NCI-H1417 (cell line): Measurements from ENCODE around the gene PAK4.

Experiments used
- DNase-seq, 3 experiments: peaks; one replicate each; lab custom pipeline; 2025; lab: John Stamatoyannopoulos, UW

The PAK4 gene

DNA sequence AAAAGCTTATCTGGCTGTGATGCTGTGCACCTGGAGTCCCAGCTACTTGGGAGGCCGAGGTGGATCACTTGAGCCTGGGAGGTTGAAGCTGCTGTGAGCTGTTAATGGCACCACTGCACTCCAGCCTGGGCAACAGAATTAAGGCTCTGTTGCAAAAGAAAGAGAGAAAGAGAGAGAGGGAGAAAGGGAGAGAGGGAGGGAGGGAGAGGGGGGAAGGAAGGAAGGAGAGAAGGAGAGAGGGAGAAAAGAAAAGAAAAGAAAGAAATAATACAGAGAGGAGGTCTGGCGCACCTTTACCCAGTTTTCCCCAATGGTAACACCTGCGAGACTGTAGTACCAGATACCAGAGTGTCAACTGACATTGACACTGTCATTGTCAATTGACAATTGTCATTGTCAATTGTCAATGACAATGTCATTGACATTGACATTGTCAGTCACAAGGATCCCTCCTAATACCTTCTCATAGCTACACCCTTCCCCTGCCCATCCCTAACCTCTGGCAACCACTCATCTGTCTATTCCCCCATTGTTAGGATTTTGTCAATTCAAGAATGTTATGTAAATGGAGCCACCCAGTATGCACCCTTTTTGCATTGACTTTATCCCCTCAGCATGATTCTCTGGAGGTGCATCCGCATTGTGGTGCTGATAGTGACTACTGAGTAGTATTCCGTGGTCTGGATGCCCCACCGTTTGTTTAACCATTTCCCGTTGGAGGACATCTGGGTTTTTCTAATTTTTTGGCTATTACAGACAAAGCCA, 21.3 kb downstream of the PAK4 start:
- DNase-seq, result no peak

- no peak for DNase-seq
Observed at GRCh38 chr19:39147480-39147879, 21.9 kb downstream of the PAK4 start.

GRCh38 chr19:39148939-39149529, 23.4 kb downstream of the PAK4 start:
- no peak for DNase-seq

GRCh38 chr19:39150235-39150634, 24.6 kb downstream of the PAK4 start:
- DNase-seq, result no peak

DNA sequence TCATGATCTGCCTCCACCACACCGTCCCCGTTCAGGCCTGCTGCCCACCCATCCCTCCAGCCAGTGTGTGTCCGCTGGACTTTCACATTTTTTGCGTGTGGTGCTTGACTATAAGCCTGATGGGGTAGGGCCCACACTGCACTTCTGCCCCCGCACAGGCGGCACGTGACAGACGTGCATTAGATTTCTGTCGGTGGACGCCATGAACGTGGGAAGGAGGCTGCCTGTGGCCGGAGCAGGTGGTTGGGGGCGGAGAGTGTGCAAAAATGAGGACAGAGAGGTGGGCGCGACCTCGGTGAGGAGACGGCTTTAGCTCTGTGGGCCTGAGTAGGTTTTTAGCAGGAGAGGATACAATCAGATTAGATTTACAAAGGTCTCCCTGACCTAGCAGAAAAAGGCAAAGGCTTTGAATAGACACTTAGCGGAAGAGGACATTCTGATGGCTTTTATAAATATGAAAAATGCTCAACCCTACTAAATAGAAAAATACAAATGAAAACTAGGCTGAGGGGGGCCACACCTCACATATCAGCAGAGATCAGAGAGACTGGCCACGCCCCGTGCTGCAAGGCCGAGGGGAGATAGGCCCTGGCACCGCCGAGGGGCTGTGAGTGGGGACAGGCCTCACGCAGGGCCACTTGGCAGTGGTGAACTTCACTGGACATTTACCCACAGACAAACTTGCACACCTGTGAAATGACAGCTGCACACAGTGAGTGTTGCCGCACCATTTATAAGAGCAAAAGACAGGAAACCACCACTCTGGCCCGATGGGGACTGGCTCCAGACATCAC, 25.4 kb downstream of the PAK4 start:
- DNase-seq, result no peak

DNA sequence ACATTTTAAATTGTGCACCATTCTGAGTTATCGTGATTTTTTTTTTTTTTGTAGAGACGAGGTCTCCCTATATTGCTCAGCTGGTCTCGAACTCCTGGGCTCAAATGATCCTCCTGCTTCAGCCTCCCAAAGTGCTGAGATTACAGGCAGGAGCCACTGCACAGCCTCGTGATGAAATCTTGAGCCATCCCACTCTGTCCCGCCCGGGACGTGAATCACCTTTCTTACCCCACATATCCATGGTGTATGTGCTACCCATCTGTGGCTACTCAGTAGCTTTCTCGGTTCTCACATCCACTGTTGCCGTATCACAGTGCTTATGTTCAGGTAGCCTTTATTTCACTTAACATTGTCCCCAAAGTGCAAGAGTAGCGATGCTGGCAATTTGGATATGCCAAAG, 26.5 kb downstream of the PAK4 start:
- no peak for DNase-seq

GRCh38 chr19:39154100-39154628, 28.6 kb downstream of the PAK4 start:
- no peak for DNase-seq

GRCh38 chr19:39154629-39155100, 29.1 kb downstream of the PAK4 start:
- DNase-seq, result peak in 2 of 3 experiments; percentile 5 to 20

- no peak for DNase-seq
Observed at GRCh38 chr19:39155114-39155700, 29.6 kb downstream of the PAK4 start.

DNA sequence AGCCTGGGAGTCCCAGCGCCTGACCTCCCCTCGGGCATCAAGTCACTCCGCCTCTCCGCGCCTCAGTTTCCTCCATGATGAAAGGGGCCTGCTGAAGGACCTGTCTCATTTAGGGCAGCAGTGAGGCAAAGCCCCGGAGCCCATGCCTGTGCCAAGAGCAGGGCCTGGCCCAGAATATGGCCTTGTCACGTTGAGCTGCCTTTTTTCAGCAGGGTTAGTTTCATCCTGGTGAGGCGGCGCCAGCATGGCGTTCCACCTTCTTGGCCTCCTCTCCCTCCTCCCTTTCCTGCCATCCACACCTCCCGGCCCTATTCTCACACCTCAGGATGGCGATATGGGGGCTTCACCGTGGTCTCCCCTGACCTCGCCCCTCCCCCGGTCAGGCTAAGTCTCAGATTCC, 30.2 kb downstream of the PAK4 start:
- DNase-seq, result no peak

DNA sequence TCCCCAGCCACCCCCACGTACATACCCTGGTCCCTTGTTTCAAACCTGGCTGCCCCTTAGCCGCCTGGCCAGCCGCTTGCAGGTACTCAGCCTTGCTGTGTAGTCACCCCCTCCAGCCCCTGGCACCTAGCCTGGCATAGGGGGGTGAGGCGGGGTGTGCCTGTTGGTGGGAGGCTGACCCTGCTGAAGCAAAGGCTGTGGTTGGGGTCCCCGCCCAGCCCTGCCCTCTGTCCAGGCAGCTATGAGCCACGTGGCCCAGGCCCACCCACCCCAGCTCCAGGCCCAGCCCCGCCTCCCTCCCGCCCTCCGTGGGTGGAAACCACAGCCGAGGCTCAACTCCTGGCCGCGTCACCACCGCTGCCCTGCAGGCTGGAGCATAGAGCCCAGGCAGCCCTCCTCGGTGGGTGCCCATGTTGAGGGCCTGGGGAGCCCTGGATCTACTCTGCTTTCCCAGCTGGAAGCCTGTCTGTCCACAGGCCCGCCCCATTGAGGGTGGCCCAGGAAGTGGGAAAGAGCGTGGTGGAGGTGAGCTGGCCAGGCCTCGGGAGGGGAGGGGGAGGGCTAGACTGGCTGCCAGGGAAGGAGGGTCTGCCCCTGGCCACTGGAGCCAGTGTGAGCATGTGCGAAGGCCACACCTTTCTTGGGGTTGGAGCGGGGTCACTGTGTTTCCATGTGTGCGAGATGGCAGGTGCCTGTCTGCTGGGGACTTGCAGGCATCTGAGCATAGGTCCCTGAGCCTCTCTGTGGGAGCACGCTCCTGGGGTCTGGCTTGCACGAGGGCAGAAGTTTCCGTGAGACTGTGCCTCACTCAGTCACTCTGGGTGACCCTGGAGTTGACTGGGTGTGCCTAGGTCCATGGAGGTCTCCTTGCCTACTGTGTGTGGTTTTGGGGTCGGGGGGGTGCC, 31.0 kb downstream of the PAK4 start:
- DNase-seq, result no peak

DNA sequence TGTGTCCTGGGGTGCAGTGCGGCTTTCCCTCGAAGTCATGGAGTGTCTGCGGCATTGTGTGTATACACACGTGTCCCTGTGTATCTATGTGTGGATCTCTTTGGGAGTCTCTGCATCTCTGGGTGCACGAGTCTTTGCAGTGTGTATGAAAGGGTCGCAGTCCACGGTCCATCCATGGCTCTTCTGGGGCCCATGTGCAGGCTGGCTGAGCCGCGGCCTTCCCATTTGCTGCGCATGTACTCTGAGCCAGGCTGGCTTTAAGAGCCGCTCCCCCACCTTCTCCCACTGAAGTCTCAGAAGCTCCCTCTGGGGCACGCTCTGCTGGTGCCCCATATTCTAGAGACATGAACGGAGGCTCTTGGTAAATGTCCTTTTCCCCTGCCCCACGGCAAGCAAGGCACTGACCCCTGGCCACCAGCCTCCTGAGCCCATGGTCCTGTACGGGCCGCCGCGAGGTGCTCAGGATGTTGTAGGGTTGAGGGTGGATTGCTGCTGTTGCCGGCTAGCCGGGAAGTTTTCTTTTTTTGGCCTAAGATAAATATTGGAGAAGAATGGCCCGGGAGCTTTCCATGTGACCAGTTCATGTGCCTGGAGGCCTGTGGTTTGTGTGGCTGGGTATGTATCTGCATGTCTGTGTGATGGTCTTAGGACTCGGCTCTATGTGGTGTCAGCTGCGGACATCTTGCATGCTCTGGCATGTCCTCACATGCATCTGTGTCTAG, 31.9 kb downstream of the PAK4 start:
- DNase-seq, result no peak

GRCh38 chr19:39157997-39158389, 32.4 kb downstream of the PAK4 start:
- no peak for DNase-seq

DNA sequence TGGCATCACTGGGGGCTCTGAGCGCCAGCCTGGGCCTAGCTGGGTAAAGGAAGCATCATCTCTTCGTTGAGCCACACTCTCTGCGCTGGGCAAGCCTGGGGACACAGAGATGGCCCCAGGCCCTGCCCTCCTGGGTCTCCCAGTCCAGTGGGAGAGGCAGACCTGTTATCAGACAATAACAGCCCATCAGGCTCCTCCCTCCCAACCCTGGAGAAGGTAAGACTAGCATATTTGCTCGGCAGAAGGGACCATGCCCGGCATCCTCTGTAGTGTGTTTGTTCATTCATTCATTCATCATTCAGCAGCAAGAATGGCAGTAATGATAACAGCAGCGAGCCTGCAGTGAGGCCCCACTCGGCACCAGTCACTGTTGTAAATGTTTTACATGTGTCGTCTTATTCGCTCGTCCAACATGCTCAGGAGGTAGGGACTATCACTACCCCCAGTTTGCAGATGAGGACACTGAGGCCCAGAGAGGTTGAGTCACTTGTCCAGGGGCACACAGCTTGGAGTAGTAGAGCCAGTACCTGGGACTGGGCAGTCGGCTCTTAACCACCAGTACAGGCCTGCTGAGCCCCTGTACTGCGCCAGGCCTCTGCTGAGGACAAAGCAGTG, 33.2 kb downstream of the PAK4 start:
- no peak for DNase-seq

DNA sequence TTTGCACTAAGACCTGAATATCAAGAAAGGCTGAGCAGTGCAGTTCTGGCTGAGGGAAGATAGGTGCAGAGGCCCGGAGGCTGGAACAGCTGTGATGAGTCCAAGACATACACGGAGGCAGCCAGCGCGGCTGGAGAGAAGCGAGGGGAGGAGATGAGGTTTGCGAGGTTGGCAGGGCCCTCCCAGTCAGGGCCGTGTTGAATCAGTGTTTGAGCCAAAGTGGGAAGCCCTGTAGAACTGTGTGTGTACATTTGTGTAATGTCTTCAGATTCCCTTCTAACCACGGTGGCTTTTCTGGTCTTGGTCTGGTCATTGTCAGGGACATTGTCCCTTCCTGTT, 34.9 kb downstream of the PAK4 start:
- no peak for DNase-seq

DNA sequence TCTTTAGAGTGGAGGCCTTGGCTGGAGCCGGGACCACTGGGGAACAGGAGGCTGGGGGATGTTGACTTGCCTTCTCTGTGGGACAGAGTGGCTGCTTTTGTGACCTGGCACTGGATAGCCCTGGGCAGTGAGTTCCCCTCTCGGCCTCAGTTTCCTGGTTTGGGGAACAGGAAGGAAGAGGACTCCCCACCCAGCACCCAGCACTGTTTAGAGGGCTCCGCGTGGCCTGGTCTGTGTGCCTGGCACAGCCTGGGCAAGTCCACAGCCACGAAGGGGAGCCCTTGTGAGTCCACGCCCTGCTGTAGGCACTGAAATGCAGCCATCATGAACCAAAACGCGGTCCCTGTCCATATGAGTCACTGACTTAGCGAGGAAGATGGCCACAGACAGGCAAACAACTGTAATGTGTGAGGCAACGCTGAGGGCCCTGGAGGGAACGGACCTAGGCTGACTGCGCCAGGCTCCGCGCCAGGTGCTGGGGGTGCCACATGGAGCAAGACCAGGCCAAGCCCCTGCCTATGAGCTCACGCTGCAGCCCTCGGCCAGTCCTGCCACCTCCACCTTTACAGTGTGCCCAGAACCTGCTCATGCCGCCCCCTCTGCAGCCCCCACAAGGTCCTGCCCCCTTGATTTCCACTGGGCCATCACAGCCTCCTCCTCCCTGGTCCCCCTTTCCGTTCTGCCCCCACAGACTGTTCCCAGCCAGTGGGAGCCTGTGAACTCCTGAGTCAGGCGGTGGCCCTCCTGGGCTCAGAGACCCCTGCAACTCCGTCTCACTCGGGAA, 35.5 kb downstream of the PAK4 start:
- DNase-seq, result no peak

- DNase-seq, result no peak
Observed at GRCh38 chr19:39162441-39163043, 37.0 kb downstream of the PAK4 start.

GRCh38 chr19:39163621-39164020, 38.0 kb downstream of the PAK4 start:
- DNase-seq, result no peak

DNA sequence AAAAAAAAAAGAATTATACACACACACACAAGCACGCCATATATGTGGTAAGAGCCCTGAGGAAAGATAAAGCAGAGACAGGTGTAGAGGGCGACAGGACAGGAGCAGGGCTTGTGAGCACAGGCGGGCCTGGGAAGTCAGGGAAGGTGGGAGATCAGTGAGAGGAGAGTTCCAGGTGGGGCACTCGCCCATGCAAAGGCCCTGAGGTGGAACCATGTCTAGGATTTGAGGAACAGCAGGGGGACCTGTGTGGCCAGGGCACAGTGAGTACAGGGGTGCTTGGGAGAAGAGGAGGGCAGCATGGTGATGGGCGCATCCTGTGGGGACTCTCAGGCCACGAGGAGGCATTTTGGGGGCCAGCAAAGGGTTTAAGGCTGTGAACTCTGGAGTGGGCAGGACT, 38.7 kb downstream of the PAK4 start:
- no peak for DNase-seq
